AG04449 (cell line): ENCODE measurements around the gene CHST8.

Source experiments
- CTCF ChIA-PET: fragments of 350-600 bp; formaldehyde crosslinking; extraction: SDS; loops from one replicate; lab custom pipeline; 2021; ENCODE audit warnings: antibody characterized with exemption; lab: Yijun Ruan, JAX
- POLR2A ChIA-PET: fragments of 400-600, 350-600 bp; formaldehyde crosslinking; extraction: SDS; loops from one replicate; lab custom pipeline; 2020; ENCODE audit warnings: antibody characterized with exemption, inconsistent platforms; lab: Yijun Ruan, JAX
- DNase-seq: peaks from one replicate; pipeline ENCODE4 v3.0.0-alpha.2; 2010; ENCODE audit warnings: low read depth, low spot score
- H3K4me3 ChIP-seq: 2 replicates; pipeline ENCODE4 v1.5.1; 2011; ENCODE audit warnings: low read depth, mild to moderate bottlenecking, control low read depth, low read length
- CTCF ChIP-seq: IDR thresholded peaks from one replicate; pipeline ENCODE4 v1.5.1; 2011; ENCODE audit warnings: mild to moderate bottlenecking, moderate library complexity, low read length, control low read depth, inconsistent platforms; ENCODE audit not compliant: insufficient read depth; ENCODE audit errors: missing control alignments

CHST8 gene

GRCh38 chr19:33788676-33789075, 166.9 kb downstream of the CHST8 start:
- POLR2A ChIA-PET = no interaction called here
- TF ChIP-seq CTCF = no peak
- DNase-seq = no peak
- CTCF ChIA-PET = interaction anchor here (1.1 to 3.7 kb wide), 3 partner anchors 8 to 11 kb away, joined by 3 to 30 read pairs (median 3); partner anchors contain the start of gene KCTD15
- H3K4me3 ChIP-seq = no peak overlapping the region

GRCh38 chr19:33789344-33789743, 167.6 kb downstream of the CHST8 start:
- no peak overlapping the region for H3K4me3 ChIP-seq
- CTCF ChIA-PET = interaction anchor here (1.1 kb wide), 1 partner anchor 9 kb away, joined by 3 read pairs; no protein-coding TSS in a partner anchor
- DNase-seq = no peak
- TF ChIP-seq CTCF = no peak
- POLR2A ChIA-PET = no interaction called here

- H3K4me3 ChIP-seq = peak overlapping the region; percentile 74
- POLR2A ChIA-PET = interaction anchor here (1.0 kb wide), 1 partner anchor 10 kb away, joined by 3 read pairs; no protein-coding TSS in a partner anchor
- no peak for DNase-seq
- CTCF ChIA-PET = interaction anchor here (0.7 to 6.2 kb wide), 24 partner anchors 10 to 501 kb away, joined by 3 to 59 read pairs (median 4); partner anchors contain the start of gene CEBPG
- TF ChIP-seq CTCF = no peak
These were observed 173.1 kb downstream of the CHST8 start for GRCh38 chr19:33794683-33795369.

GRCh38 chr19:33795370-33796163, 173.8 kb downstream of the CHST8 start:
- peak overlapping the region; percentile 74 for H3K4me3 ChIP-seq
- TF ChIP-seq CTCF = peak; percentile 68
- no peak for DNase-seq
- POLR2A ChIA-PET = interaction anchor here (0.6 to 1.4 kb wide), 3 partner anchors 10 to 365 kb away, joined by 3 read pairs; no protein-coding TSS in a partner anchor
- CTCF ChIA-PET = interaction anchor here (0.8 to 6.2 kb wide), 26 partner anchors 9 to 502 kb away, joined by 3 to 59 read pairs (median 4); partner anchors contain the start of gene CEBPG

- no peak for DNase-seq
- peak within 1 kb of the TSS; percentile 74 for H3K4me3 ChIP-seq
- ChIA-PET POLR2A (interaction anchor here (0.6 to 1.4 kb wide), 3 partner anchors 9 to 366 kb away, joined by 3 read pairs; no protein-coding TSS in a partner anchor), CTCF (interaction anchor here (0.5 to 3.2 kb wide), 8 partner anchors 8 to 300 kb away, joined by 3 to 11 read pairs (median 4); no protein-coding TSS in a partner anchor)
- no peak for TF ChIP-seq CTCF
These were observed 174.6 kb downstream of the CHST8 start, which contains the start of gene KCTD15 for GRCh38 chr19:33796164-33796875. Gene KCTD15, plus strand, starts transcription at chr19:33796870. Its CDS starts 3,585 bp downstream, at chr19:33800455.
